Activated CD8-positive, alpha-beta memory T cell treated with anti-CD3 and anti-CD28 coated beads, Interleukin-2, amount 50 U/mL, for 24 hours (primary cell): ENCODE results near the gene WWTR1.

Source experiments
- DNase-seq: peaks from one replicate; pipeline ENCODE4 v3.0.0-alpha.2; 2020; ENCODE audit errors: extremely low read depth

The WWTR1 gene

GRCh38 chr3:149472030-149472797, 185.6 kb downstream of the WWTR1 start:
- no peak for DNase-seq

GRCh38 chr3:149470381-149470780, 187.4 kb downstream of the WWTR1 start:
- DNase-seq, result no peak

- no peak for DNase-seq
Measured at GRCh38 chr3:149468504-149469212, 189.2 kb downstream of the WWTR1 start.
